Middle frontal gyrus (tissue), 1 donor: ENCODE measurements around the gene SOX9.
A peak's percentile ranks its signal among the peaks of the same experiment; 100 is the strongest.

ENCODE experiments used
- DNase-seq: peaks from one replicate; pipeline ENCODE4 v3.0.0-alpha.2; 2015; ENCODE audit warnings: low spot score; ENCODE audit errors: extremely low spot score

SOX9 gene

GRCh38 chr17:72158895-72159885 is 38.4 kb downstream of the SOX9 start:
- DNase-seq, result no peak

GRCh38 chr17:72162569-72162968 is 41.7 kb downstream of the SOX9 start:
- no peak for DNase-seq

GRCh38 chr17:72163474-72163873 is 42.7 kb downstream of the SOX9 start:
- no peak for DNase-seq

GRCh38 chr17:72164158-72164739 is 43.4 kb downstream of the SOX9 start:
- DNase-seq, result no peak

GRCh38 chr17:72165192-72165866 is 44.5 kb downstream of the SOX9 start:
- no peak for DNase-seq

GRCh38 chr17:72165867-72166439 is 45.1 kb downstream of the SOX9 start:
- no peak for DNase-seq

GRCh38 chr17:72167593-72167992 is 46.8 kb downstream of the SOX9 start:
- no peak for DNase-seq

GRCh38 chr17:72169823-72170222 is 49.0 kb downstream of the SOX9 start:
- no peak for DNase-seq

GRCh38 chr17:72171703-72172667 is 51.2 kb downstream of the SOX9 start:
- DNase-seq, result peak; percentile 16

GRCh38 chr17:72173499-72174116 is 52.8 kb downstream of the SOX9 start:
- no peak for DNase-seq

GRCh38 chr17:72175263-72175662 is 54.4 kb downstream of the SOX9 start:
- no peak for DNase-seq
